K562 (cell line): ENCODE results near the gene RYR3. TPM values are rescaled to one million over a fixed set of nuclear protein-coding genes. Genes with fewer than 3 reads are reported as not detected.

Source experiments
- ATAC-seq: fragments of 200-7000 bp; cut with Tn5 transposase; 3 replicates; pipeline ENCODE4 v1.9.1; 2020; ENCODE audit warnings: moderate library complexity
- BruUV-seq: library from RNA; stranded (reverse); fragments of 400-500 nt; replicated peaks from 2 replicates; lab custom pipeline; 2021; lab: Mats Ljungman, UMichigan
- CTCF ChIA-PET: fragments of 300-600 bp; formaldehyde crosslinking; extraction: SDS; loops from one replicate; lab custom pipeline; 2021; ENCODE audit warnings: low intra/inter-chr PET ratio; lab: Yijun Ruan, JAX
- POLR2A ChIA-PET: fragments of 300-600, 350-650 bp; sonication (Branson Sonifier 250); formaldehyde crosslinking; extraction: SDS; loops from one replicate; lab custom pipeline; 2021; ENCODE audit warnings: antibody characterized with exemption, inconsistent platforms; lab: Yijun Ruan, JAX
- DNase-seq, 4 experiments: peaks; one replicate each; pipeline versions ENCODE4 v3.0.0 to v3.0.0-alpha.2; 2011 to 2018; ENCODE audit warnings: low spot score in 3 of 4, mixed read lengths in 3 of 4; ENCODE audit errors: extremely low read depth in 1 of 4
- FAIRE-seq: peaks from 2 replicates; lab custom pipeline; 2011; peaks lifted over from hg19 to GRCh38; lab: Jason Lieb, UNC
- H2AFZ ChIP-seq: 2 replicates; pipeline ENCODE4 v1.6.0; 2011; ENCODE audit warnings: low read depth, low read length, control low read depth, inconsistent platforms
- H3K27ac ChIP-seq: fragments of 200-600 bp; 3 replicates; pipeline ENCODE4 v1.8.0; 2011; ENCODE audit warnings: low read depth, mild to moderate bottlenecking, control low read depth, inconsistent platforms, low read length, moderate library complexity, mixed read lengths; ENCODE audit errors: extremely low read depth
- H3K27me3 ChIP-seq, 2 experiments: fragments of 300-600 bp in 1 of 2; 2 replicates in 1 of 2; 3 replicates in 1 of 2; pipeline versions ENCODE4 v1.6.0 to v1.8.0; 2011; ENCODE audit warnings: inconsistent platforms in 2 of 2, low read length in 2 of 2, mild to moderate bottlenecking in 1 of 2, mixed read lengths in 1 of 2, moderate library complexity in 1 of 2; ENCODE audit not compliant: control insufficient read depth in 2 of 2, insufficient read depth in 2 of 2
- H3K36me3 ChIP-seq: fragments of 300-600 bp; 3 replicates; pipeline ENCODE4 v1.8.0; 2011; ENCODE audit warnings: mild to moderate bottlenecking, low read length, inconsistent platforms; ENCODE audit not compliant: control insufficient read depth, insufficient read depth
- H3K4me1 ChIP-seq, 2 experiments: fragments of 200-600 bp in 1 of 2; replicated peaks in 1 of 2; 2 replicates in 1 of 2; 3 replicates in 1 of 2; pipeline versions ENCODE4 v1.5.1 to v1.8.0; 2011; ENCODE audit warnings: inconsistent platforms in 2 of 2, low read length in 2 of 2, mild to moderate bottlenecking in 1 of 2, mixed read lengths in 1 of 2, moderate library complexity in 1 of 2; ENCODE audit not compliant: control insufficient read depth in 2 of 2, insufficient read depth in 2 of 2
- H3K4me2 ChIP-seq: 2 replicates; pipeline ENCODE4 v1.6.1; 2011; ENCODE audit warnings: low read length, control low read depth, inconsistent platforms, mixed read lengths; ENCODE audit not compliant: insufficient read depth
- H3K4me3 ChIP-seq: fragments of 200-600 bp; sonication (generic), shearing (Covaris generic); 2 replicates; pipeline ENCODE4 v1.5.1; 2016; ENCODE audit warnings: control low read depth, inconsistent platforms
- H3K79me2 ChIP-seq: fragments of 200-600 bp; 3 replicates; pipeline ENCODE4 v1.8.0; 2011; ENCODE audit warnings: low read length, inconsistent platforms; ENCODE audit not compliant: control insufficient read depth, insufficient read depth
- H3K9ac ChIP-seq, 2 experiments: 2 replicates each; pipeline versions ENCODE4 v1.6.0 to v1.6.1; 2011; ENCODE audit warnings: low read depth in 2 of 2, low read length in 2 of 2, control low read depth in 1 of 2, inconsistent platforms in 1 of 2, mild to moderate bottlenecking in 1 of 2, mixed read lengths in 1 of 2; ENCODE audit not compliant: insufficient read depth in 1 of 2
- H3K9me1 ChIP-seq: one replicate; pipeline ENCODE4 v1.6.0; 2011; ENCODE audit warnings: inconsistent platforms, mild to moderate bottlenecking, low read length, moderate library complexity; ENCODE audit not compliant: control insufficient read depth, insufficient read depth
- H3K9me3 ChIP-seq: replicated peaks from 2 replicates; pipeline ENCODE4 v1.5.1; 2011; ENCODE audit warnings: low read depth, low read length, inconsistent platforms; ENCODE audit not compliant: control insufficient read depth, insufficient read depth
- H4K20me1 ChIP-seq: replicated peaks from 2 replicates; pipeline ENCODE4 v1.6.1; 2011; ENCODE audit warnings: low read length, inconsistent platforms, mixed read lengths; ENCODE audit not compliant: control insufficient read depth, insufficient read depth
- HMG20A ChIP-seq: fragments of 450-650 bp; formaldehyde crosslinking; conservative IDR thresholded peaks from 2 replicates; pipeline ENCODE4 v1.4.0; 2020; ENCODE audit warnings: mild to moderate bottlenecking, mixed read lengths
- HOXB6 ChIP-seq: fragments of 250-450 bp; sonication (Bioruptor Pico); IDR thresholded peaks from 2 replicates; pipeline ENCODE4 v1.5.1; 2022; ENCODE audit warnings: mild to moderate bottlenecking, borderline replicate concordance
- MEIS2 ChIP-seq: fragments of 450-650 bp; IDR thresholded peaks from 2 replicates; pipeline ENCODE4 v1.6.1; 2014; ENCODE audit warnings: mild to moderate bottlenecking; ENCODE audit not compliant: partially characterized antibody
- SETDB1 ChIP-seq: IDR thresholded peaks from one replicate; pipeline ENCODE4 v1.6.1; 2012; ENCODE audit warnings: low read length, control low read depth, inconsistent platforms
- SNRNP70 ChIP-seq: fragments of 200-400 bp; formaldehyde crosslinking; optimal IDR thresholded peaks from 2 replicates; pipeline ENCODE3; 2017; ENCODE audit warnings: low read depth, low read length
- XRCC5 ChIP-seq: fragments of 200-400 bp; formaldehyde crosslinking; IDR thresholded peaks from 2 replicates; pipeline ENCODE4 v1.6.1; 2017; ENCODE audit warnings: low read depth, mild to moderate bottlenecking, low read length
- ZNF23 ChIP-seq: fragments of 250-450 bp; sonication (Bioruptor Pico); IDR thresholded peaks from 2 replicates; pipeline ENCODE4 v1.4.0; 2020; ENCODE audit warnings: mild to moderate bottlenecking
- ZNF253 ChIP-seq: fragments of 250-450 bp; sonication (Bioruptor Pico); conservative IDR thresholded peaks from 2 replicates; pipeline ENCODE4 v1.6.1; 2021; ENCODE audit warnings: mild to moderate bottlenecking
- ZNF263 ChIP-seq: sonication (generic); formaldehyde crosslinking; IDR thresholded peaks from 2 replicates; pipeline ENCODE4 v1.8.0; 2022; ENCODE audit warnings: mild to moderate bottlenecking, missing genetic modification reagents, borderline replicate concordance
- WGBS: fragments of 100-300 bp; shearing (Covaris generic); methylation state at CpG from one replicate; pipeline ENCODE4 v1.1.6; 2016; ENCODE audit warnings: low coverage, mixed read lengths; ENCODE audit not compliant: insufficient coverage; ENCODE audit errors: missing lambda C conversion rate; 5-methylcytosine and 5-hydroxymethylcytosine counted together
- in situ Hi-C: fragments of 300-500 bp; cut with MboI; formaldehyde crosslinking; loops from 4 replicates; pipeline ENCODE4 v1.15.0; 2018; ENCODE audit warnings: inconsistent platforms, mixed read lengths
- intact Hi-C: fragments of 100-400 bp; cut with micrococcal nuclease; formaldehyde crosslinking; loops from 2 replicates; pipeline ENCODE4 v1.14.2; 2022
- polyA plus RNA-seq, 8 experiments: library from polyadenylated mRNA; depleted of rRNA in 4 of 8; stranded (reverse) in 5 of 8; unstranded in 3 of 8; fragments of >200 nt; fragmentation: Nextera tagmentation in 2 of 8; fragmentation: Illumina TruSeq in 1 of 8; extraction: Ambion mirVana in 2 of 8; extraction: Trizol in 1 of 8; gene quantifications; 2 replicates each; pipeline versions ENCODE4 v1.2.1 to v1.2.3, GENCODE V29; 2011 to 2014; ENCODE audit warnings: inconsistent platforms in 1 of 8, missing spikeins in 1 of 8
- total RNA-seq, 7 experiments: library from RNA; depleted of rRNA in 6 of 7; stranded (reverse); fragments of >200 nt in 6 of 7; fragmentation: Illumina TruSeq in 2 of 7; extraction: Trizol in 2 of 7; gene quantifications; 2 replicates each; pipeline versions ENCODE4 v1.2.1 to v1.2.3, GENCODE V29; 2011 to 2021; ENCODE audit warnings: low replicate concordance in 1 of 7
- TF ChIP-seq, protein P1 (sequence below): fragments of 200-800 bp; sonication (Bioruptor generic); IDR thresholded peaks from 2 replicates; pipeline ENCODE4 v1.6.1; 2017; ENCODE audit warnings: missing genetic modification characterization, missing compliant biosample characterization

Gene RYR3
- total and polyA plus RNA-seq, 9 of the 15 experiments (the other 6 are each of a cell fraction or from before 2014, with no cell fraction given) = 0.04 TPM; not detected in 8

DNA sequence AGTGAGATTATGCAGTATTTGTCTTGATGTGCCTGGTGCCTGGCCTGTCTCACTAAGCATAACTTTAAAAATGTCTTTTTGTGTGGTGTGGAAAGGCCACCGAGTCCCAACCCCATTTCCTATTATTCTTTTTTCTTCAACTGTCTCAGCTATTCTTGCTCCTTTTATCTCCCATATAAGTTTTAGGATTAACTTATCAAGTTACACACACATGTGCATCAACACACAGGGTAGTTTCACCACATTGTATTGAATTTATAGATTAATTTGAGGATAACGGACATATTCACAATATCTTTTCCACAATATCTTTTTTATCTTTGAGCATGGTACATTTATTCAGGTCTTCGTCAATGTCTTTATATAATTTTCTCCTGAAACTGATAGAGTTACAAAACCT lies 127.6 kb downstream of the RYR3 start (continued):
- TF ChIP-seq, protein P1, sequence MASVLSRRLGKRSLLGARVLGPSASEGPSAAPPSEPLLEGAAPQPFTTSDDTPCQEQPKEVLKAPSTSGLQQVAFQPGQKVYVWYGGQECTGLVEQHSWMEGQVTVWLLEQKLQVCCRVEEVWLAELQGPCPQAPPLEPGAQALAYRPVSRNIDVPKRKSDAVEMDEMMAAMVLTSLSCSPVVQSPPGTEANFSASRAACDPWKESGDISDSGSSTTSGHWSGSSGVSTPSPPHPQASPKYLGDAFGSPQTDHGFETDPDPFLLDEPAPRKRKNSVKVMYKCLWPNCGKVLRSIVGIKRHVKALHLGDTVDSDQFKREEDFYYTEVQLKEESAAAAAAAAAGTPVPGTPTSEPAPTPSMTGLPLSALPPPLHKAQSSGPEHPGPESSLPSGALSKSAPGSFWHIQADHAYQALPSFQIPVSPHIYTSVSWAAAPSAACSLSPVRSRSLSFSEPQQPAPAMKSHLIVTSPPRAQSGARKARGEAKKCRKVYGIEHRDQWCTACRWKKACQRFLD (CRISPR knock-in tag) = no peak
- TF ChIP-seq XRCC5 = no peak
- TF ChIP-seq SNRNP70 = no peak

DNA sequence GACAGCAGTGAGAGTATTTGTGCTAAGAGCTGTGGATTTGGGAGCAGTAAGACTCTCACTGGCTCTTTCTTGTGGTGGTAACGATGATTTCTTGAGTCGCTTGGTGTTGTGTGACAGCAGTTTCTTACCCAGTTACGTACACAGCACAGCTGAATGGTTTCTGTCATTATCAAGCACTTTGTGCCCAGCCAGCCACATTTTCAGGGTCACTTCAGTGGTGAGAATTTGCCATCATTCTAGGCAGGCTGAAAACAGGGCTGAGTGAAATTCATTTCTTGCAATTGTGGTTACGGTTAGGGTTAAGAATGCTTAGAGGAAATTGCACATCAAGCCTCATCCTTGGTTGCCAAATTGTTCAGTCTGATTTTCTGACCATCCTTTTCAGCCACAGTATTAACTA lies 130.1 kb downstream of the RYR3 start:
- DNase-seq (no peak), FAIRE-seq (no peak), ATAC-seq (no peak)
- POLR2A ChIA-PET = interaction anchor here (0.6 kb wide), 1 partner anchor 26 kb away, joined by 4 read pairs; no protein-coding TSS in a partner anchor
- WGBS = 0% methylated on average over 4 of the region's 4 CpGs
- Histone ChIP-seq H3K4me3 (no peak overlapping the region), H3K4me1 (peaks cover 0 to 5% of the 10 kb centered on the region in 2 experiments; a peak in 2 of 5 replicates), H3K9ac (no peak overlapping the region), H3K79me2 (no peaks in the 10 kb centered on the region), H3K27ac (no peak overlapping the region), H3K9me1 (no peaks in the 10 kb centered on the region), H3K36me3 (no peaks in the 10 kb centered on the region), H2AFZ (no peak overlapping the region), H4K20me1 (no peaks in the 10 kb centered on the region), H3K4me2 (no peak overlapping the region), H3K27me3 (no peaks in the 10 kb centered on the region), H3K9me3 (no peaks in the 10 kb centered on the region)
- TF ChIP-seq MEIS2 = no peak
- TF ChIP-seq ZNF253 (CRISPR knock-in tag) = no peak
- TF ChIP-seq SETDB1 = no peak
- no peak for TF ChIP-seq ZNF263 (CRISPR knock-in tag)
- no peak for TF ChIP-seq HOXB6 (CRISPR knock-in tag)
- TF ChIP-seq HMG20A (CRISPR knock-in tag) = no peak
- no peak for TF ChIP-seq ZNF23 (CRISPR knock-in tag)
- in situ Hi-C loops = no loop called here
- CTCF ChIA-PET = no interaction called here
- no TSS peak for BruUV-seq
- intact Hi-C loops = no loop called here
